Measurements from ENCODE around the gene GABPA. TPM values are rescaled to one million over a fixed set of nuclear protein-coding genes. Genes with fewer than 3 reads are reported as not detected.
"Not testable (repeated sequence)": the region's sequence is repeated elsewhere in the genome, so short reads cannot be mapped to it uniquely, and the experiment has no call there.

The GABPA gene
- total RNA-seq: 26.1 TPM

- H3K4me3 ChIP-seq (ENCODE audit: low read length in 3 of 3): peak within 1 kb of the TSS; percentile 88 to 99 (median 99)
- H3K27me3 ChIP-seq (ENCODE audit: control insufficient read depth in 3 of 3, insufficient read depth in 3 of 3, low read length in 3 of 3): no peaks in the 10 kb centered on the region
- H3K9me3 ChIP-seq (ENCODE audit: control insufficient read depth in 3 of 3, low read length in 3 of 3): no peaks in the 10 kb centered on the region
- H3K27ac ChIP-seq (ENCODE audit: low read depth, low read length): peak within 1 kb of the TSS; percentile 100
- peaks cover 22 to 39% (median 39%) of the 10 kb centered on the region in 3 donors for H3K4me1 ChIP-seq (ENCODE audit: control insufficient read depth in 3 of 3, insufficient read depth in 3 of 3, low read length in 3 of 3)
- peak within 1 kb of the TSS; percentile 87 to 99 (median 99) for H3K9ac ChIP-seq (ENCODE audit: low read depth in 1 of 3, low read length in 3 of 3)
- peaks cover 0 to 2% (median 1%) of the 10 kb centered on the region in 3 donors for H3K36me3 ChIP-seq (ENCODE audit: control insufficient read depth in 3 of 3, insufficient read depth in 3 of 3, low read length in 3 of 3)
These were observed at the start of gene GABPA, which contains the start of gene ATP5PF for GRCh38 chr21:25734904-25735645. GABPA (plus strand) TSS chr21:25734972; CDS start chr21:25741599, 6,627 bp downstream. ATP5PF (minus strand) TSS chr21:25734904; CDS start chr21:25729794, 5,110 bp downstream.

- peak overlapping the region; percentile 7 for H3K27ac ChIP-seq (ENCODE audit: low read depth, low read length)
- peaks cover 0 to 3% (median 2%) of the 10 kb centered on the region in 3 donors for H3K4me1 ChIP-seq (ENCODE audit: control insufficient read depth in 3 of 3, insufficient read depth in 3 of 3, low read length in 3 of 3)
- H3K9me3 ChIP-seq (ENCODE audit: control insufficient read depth in 3 of 3, low read length in 3 of 3): no peaks in the 10 kb centered on the region
- H3K9ac ChIP-seq (ENCODE audit: low read depth in 1 of 3, low read length in 3 of 3): no peak overlapping the region
- no peak overlapping the region for H3K4me3 ChIP-seq (ENCODE audit: low read length in 3 of 3)
- H3K36me3 ChIP-seq (ENCODE audit: control insufficient read depth in 3 of 3, insufficient read depth in 3 of 3, low read length in 3 of 3): no peaks in the 10 kb centered on the region
- no peaks in the 10 kb centered on the region for H3K27me3 ChIP-seq (ENCODE audit: control insufficient read depth in 3 of 3, insufficient read depth in 3 of 3, low read length in 3 of 3)
These were observed 47.0 kb upstream of the GABPA start for GRCh38 chr21:25687787-25688186.

GRCh38 chr21:25688275-25689155 is 46.3 kb upstream of the GABPA start:
- Histone ChIP-seq H3K4me1 (ENCODE audit: control insufficient read depth in 3 of 3, insufficient read depth in 3 of 3, low read length in 3 of 3) (peaks cover 0 to 3% (median 2%) of the 10 kb centered on the region in 3 donors), H3K9me3 (ENCODE audit: control insufficient read depth in 3 of 3, low read length in 3 of 3) (no peaks in the 10 kb centered on the region), H3K27me3 (ENCODE audit: control insufficient read depth in 3 of 3, insufficient read depth in 3 of 3, low read length in 3 of 3) (no peaks in the 10 kb centered on the region), H3K9ac (ENCODE audit: low read depth in 1 of 3, low read length in 3 of 3) (no peak overlapping the region), H3K4me3 (ENCODE audit: low read length in 3 of 3) (no peak overlapping the region), H3K27ac (ENCODE audit: low read depth, low read length) (peak overlapping the region; percentile 7), H3K36me3 (ENCODE audit: control insufficient read depth in 3 of 3, insufficient read depth in 3 of 3, low read length in 3 of 3) (no peaks in the 10 kb centered on the region)

- no peaks in the 10 kb centered on the region for H3K27me3 ChIP-seq (ENCODE audit: control insufficient read depth in 3 of 3, insufficient read depth in 3 of 3, low read length in 3 of 3)
- no peak overlapping the region for H3K27ac ChIP-seq (ENCODE audit: low read depth, low read length)
- no peak overlapping the region for H3K9ac ChIP-seq (ENCODE audit: low read depth in 1 of 3, low read length in 3 of 3)
- H3K4me1 ChIP-seq (ENCODE audit: control insufficient read depth in 3 of 3, insufficient read depth in 3 of 3, low read length in 3 of 3): peaks cover 0 to 3% (median 2%) of the 10 kb centered on the region in 3 donors
- no peak overlapping the region for H3K4me3 ChIP-seq (ENCODE audit: low read length in 3 of 3)
- H3K9me3 ChIP-seq (ENCODE audit: control insufficient read depth in 3 of 3, low read length in 3 of 3): no peaks in the 10 kb centered on the region
- no peaks in the 10 kb centered on the region for H3K36me3 ChIP-seq (ENCODE audit: control insufficient read depth in 3 of 3, insufficient read depth in 3 of 3, low read length in 3 of 3)
These were observed 45.5 kb upstream of the GABPA start for GRCh38 chr21:25689226-25689625.

- H3K9me3 ChIP-seq (ENCODE audit: control insufficient read depth in 3 of 3, low read length in 3 of 3): no peaks in the 10 kb centered on the region
- H3K36me3 ChIP-seq (ENCODE audit: control insufficient read depth in 3 of 3, insufficient read depth in 3 of 3, low read length in 3 of 3): no peaks in the 10 kb centered on the region
- H3K27me3 ChIP-seq (ENCODE audit: control insufficient read depth in 3 of 3, insufficient read depth in 3 of 3, low read length in 3 of 3): no peaks in the 10 kb centered on the region
- H3K4me3 ChIP-seq (ENCODE audit: low read length in 3 of 3): no peak overlapping the region
- H3K4me1 ChIP-seq (ENCODE audit: control insufficient read depth in 3 of 3, insufficient read depth in 3 of 3, low read length in 3 of 3): peaks cover 0 to 3% (median 0%) of the 10 kb centered on the region in 3 donors
- no peak overlapping the region for H3K27ac ChIP-seq (ENCODE audit: low read depth, low read length)
- no peak overlapping the region for H3K9ac ChIP-seq (ENCODE audit: low read depth in 1 of 3, low read length in 3 of 3)
These were observed 42.8 kb upstream of the GABPA start for GRCh38 chr21:25691976-25692375.

GRCh38 chr21:25695461-25695860 is 39.3 kb upstream of the GABPA start:
- H3K27me3 ChIP-seq (ENCODE audit: control insufficient read depth in 3 of 3, insufficient read depth in 3 of 3, low read length in 3 of 3); H3K4me1 ChIP-seq (ENCODE audit: control insufficient read depth in 3 of 3, insufficient read depth in 3 of 3, low read length in 3 of 3); H3K27ac ChIP-seq (ENCODE audit: low read depth, low read length); H3K9ac ChIP-seq (ENCODE audit: low read depth in 1 of 3, low read length in 3 of 3); H3K4me3 ChIP-seq (ENCODE audit: low read length in 3 of 3); H3K36me3 ChIP-seq (ENCODE audit: control insufficient read depth in 3 of 3, insufficient read depth in 3 of 3, low read length in 3 of 3); H3K9me3 ChIP-seq (ENCODE audit: control insufficient read depth in 3 of 3, low read length in 3 of 3): not testable (repeated sequence)

GRCh38 chr21:25700741-25701140 is 34.0 kb upstream of the GABPA start:
- H3K36me3 ChIP-seq (ENCODE audit: control insufficient read depth in 3 of 3, insufficient read depth in 3 of 3, low read length in 3 of 3): no peaks in the 10 kb centered on the region
- no peaks in the 10 kb centered on the region for H3K27me3 ChIP-seq (ENCODE audit: control insufficient read depth in 3 of 3, insufficient read depth in 3 of 3, low read length in 3 of 3)
- no peaks in the 10 kb centered on the region for H3K4me1 ChIP-seq (ENCODE audit: control insufficient read depth in 3 of 3, insufficient read depth in 3 of 3, low read length in 3 of 3)
- H3K9ac ChIP-seq (ENCODE audit: low read depth in 1 of 3, low read length in 3 of 3): no peak overlapping the region
- H3K9me3 ChIP-seq (ENCODE audit: control insufficient read depth in 3 of 3, low read length in 3 of 3): no peaks in the 10 kb centered on the region
- no peak overlapping the region for H3K4me3 ChIP-seq (ENCODE audit: low read length in 3 of 3)
- H3K27ac ChIP-seq (ENCODE audit: low read depth, low read length): no peak overlapping the region

- Histone ChIP-seq H3K36me3 (ENCODE audit: control insufficient read depth in 3 of 3, insufficient read depth in 3 of 3, low read length in 3 of 3) (no peaks in the 10 kb centered on the region), H3K9ac (ENCODE audit: low read depth in 1 of 3, low read length in 3 of 3) (no peak overlapping the region), H3K27ac (ENCODE audit: low read depth, low read length) (no peak overlapping the region)
These were observed 33.2 kb upstream of the GABPA start for GRCh38 chr21:25701529-25701928.

GRCh38 chr21:25708467-25709065 is 26.2 kb upstream of the GABPA start:
- Histone ChIP-seq H3K36me3 (ENCODE audit: control insufficient read depth in 3 of 3, insufficient read depth in 3 of 3, low read length in 3 of 3) (peaks cover 0 to 2% (median 0%) of the 10 kb centered on the region in 3 donors), H3K9ac (ENCODE audit: low read depth in 1 of 3, low read length in 3 of 3) (no peak overlapping the region), H3K4me3 (ENCODE audit: low read length in 3 of 3) (no peak overlapping the region), H3K9me3 (ENCODE audit: control insufficient read depth in 3 of 3, low read length in 3 of 3) (no peaks in the 10 kb centered on the region), H3K4me1 (ENCODE audit: control insufficient read depth in 3 of 3, insufficient read depth in 3 of 3, low read length in 3 of 3) (no peaks in the 10 kb centered on the region), H3K27ac (ENCODE audit: low read depth, low read length) (no peak overlapping the region), H3K27me3 (ENCODE audit: control insufficient read depth in 3 of 3, insufficient read depth in 3 of 3, low read length in 3 of 3) (no peaks in the 10 kb centered on the region)

More at GRCh38 chr21:25701529-25701928, 33.2 kb upstream of the GABPA start:
- no peak overlapping the region for H3K4me3 ChIP-seq (ENCODE audit: low read length in 3 of 3)
- no peaks in the 10 kb centered on the region for H3K4me1 ChIP-seq (ENCODE audit: control insufficient read depth in 3 of 3, insufficient read depth in 3 of 3, low read length in 3 of 3)
- no peaks in the 10 kb centered on the region for H3K9me3 ChIP-seq (ENCODE audit: control insufficient read depth in 3 of 3, low read length in 3 of 3)
- H3K27me3 ChIP-seq (ENCODE audit: control insufficient read depth in 3 of 3, insufficient read depth in 3 of 3, low read length in 3 of 3): no peaks in the 10 kb centered on the region
